NCI-H510A treated with DMSO at 0.1 percent for 48 hours (cell line): ENCODE data around the gene TEX264.
A peak's percentile ranks its signal among the peaks of the same experiment; 100 is the strongest.

Source experiments
- DNase-seq: peaks from one replicate; lab custom pipeline; 2025; lab: John Stamatoyannopoulos, UW

TEX264 gene

GRCh38 chr3:51673802-51674654 lies 3.0 kb downstream of the TEX264 start:
- no peak for DNase-seq

- no peak for DNase-seq
Observed at GRCh38 chr3:51675201-51675611, 4.2 kb downstream of the TEX264 start.

DNA sequence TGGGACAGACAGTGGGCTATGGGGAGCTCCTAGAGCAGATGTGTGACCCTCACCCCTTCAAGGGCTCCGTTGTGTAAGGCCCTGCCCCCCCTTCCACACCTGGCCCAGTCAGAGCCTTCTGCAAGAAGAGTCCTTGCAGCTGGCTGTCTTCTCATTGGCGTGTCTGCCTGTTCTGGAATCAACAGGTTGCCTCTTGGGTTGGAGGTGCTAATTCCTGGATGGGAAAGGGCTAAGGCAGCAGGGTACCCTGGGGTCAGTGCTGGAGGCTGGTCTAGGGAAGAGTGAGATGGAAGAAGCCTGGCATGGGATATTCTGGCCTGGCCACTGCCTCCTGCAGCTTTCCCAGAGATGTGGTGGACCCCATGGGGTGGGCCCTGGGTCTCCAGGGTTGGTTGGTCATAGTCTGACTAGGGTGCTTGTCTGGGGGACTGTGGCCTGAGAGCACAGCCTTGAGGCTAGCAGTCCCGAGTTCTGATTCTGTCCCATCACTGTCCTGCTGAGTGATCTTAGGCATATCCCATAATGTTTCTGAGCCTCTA lies 5.1 kb downstream of the TEX264 start:
- DNase-seq, result no peak

- no peak for DNase-seq
Observed at GRCh38 chr3:51677358-51677757, 6.3 kb downstream of the TEX264 start.

DNA sequence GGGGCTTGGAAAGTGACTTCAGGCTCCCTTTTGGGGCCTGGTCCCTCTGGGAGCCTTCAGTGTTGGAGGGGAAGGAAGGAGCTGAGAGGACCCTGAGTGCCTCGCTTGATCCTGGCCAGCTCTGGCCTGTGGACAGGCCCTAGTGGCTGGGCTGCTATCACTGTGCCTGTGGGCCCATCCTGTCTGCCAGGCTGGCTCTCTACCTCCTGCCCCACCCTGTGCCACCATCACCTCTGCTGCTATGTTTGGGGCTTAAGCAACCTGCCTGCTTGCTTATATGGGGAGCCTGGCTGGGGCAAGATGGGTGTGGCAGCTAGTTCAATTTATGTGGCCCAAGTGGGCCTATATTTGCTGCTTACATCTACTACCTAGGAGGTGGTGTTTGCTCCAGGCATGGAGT lies 7.1 kb downstream of the TEX264 start:
- no peak for DNase-seq

- DNase-seq, result no peak
Observed at GRCh38 chr3:51678641-51679040, 7.6 kb downstream of the TEX264 start.

DNA sequence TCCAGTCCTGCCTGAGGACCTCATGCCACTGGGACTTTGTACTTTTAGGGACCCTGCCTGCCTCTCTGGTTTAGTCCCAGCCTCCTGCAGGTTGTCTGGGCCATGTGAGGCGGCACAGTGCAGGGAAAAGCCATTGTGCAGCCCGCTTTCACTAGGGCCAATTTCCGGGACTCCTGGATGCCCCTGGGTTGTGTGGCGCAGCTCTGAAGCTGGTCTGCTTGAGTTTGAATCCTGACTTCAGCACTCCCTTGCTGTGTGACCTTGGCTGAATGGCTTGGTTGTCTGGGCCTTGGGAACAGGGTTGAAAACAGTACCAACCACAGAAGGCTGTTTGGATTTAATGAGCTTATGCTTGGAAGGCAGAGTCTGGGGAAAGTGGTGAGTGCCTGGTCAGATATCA lies 8.3 kb downstream of the TEX264 start:
- DNase-seq, result no peak

GRCh38 chr3:51679777-51680176 lies 8.7 kb downstream of the TEX264 start:
- DNase-seq, result no peak

DNA sequence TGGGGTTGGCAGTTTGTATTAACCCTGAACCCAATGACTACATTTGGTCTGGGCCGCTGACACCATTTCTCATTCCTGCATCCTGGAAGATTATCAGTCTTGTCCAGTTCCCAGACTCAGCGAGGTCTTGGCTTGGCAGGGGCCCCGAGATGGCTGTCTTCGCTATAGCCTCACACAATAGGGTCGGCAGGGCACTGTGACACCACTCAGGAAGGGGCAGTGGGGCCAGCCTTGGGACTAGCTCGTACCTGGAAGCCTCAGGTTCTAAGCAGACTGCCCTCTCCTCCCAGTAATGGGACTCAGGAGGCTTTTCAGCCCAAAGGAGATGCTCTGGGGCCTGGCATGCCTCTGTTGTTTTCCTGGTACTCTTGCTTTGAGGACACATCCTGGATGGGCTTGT lies 9.1 kb downstream of the TEX264 start:
- DNase-seq, result no peak

DNA sequence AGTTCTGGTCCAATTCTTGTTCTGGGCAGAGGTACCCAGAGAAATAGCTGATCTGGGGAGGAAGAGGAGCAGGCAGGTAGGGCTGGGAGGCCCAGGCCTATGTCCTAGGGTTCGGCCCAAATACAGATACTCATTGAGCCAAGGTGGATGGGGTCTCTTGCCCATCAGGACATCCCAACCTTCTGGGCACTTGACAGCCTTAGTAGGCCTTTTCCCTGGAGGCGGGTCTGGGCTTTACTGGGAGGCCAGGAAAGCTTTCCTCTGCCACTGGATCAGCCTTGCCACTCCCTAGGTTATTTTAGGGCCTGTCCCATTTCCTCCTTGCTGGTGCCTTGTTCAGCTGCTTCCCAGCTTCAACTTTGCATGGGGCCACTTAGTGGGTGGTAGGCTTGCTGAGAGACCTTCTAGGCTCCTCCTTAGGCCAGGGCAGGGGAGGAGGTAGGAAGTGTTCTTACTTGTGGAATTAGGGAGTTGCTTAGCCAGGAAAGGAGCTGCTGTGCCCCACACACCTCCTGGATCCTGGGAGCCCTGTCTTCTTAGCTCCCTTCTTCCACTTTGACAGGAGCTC lies 9.7 kb downstream of the TEX264 start:
- no peak for DNase-seq

DNA sequence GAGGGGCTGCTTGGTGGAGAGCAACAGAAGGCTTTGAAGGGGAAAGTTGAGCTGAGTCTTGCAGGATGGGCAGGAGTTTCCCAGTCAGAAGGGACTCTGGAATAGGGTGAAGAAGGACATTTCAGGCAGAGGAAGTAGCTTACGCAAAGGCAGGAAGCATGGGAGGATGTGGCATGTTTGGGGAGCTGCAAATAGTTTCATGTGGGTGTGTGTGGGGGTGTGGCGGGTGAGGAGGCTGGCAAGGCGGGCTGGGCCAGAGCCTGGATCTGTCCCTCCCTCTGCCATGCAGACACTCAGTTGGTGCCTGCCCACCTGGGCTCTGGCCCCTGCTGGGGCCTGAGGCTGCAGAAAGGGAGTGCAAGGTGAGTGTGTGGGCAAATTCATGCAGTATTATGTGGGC lies 10.4 kb downstream of the TEX264 start:
- no peak for DNase-seq

DNA sequence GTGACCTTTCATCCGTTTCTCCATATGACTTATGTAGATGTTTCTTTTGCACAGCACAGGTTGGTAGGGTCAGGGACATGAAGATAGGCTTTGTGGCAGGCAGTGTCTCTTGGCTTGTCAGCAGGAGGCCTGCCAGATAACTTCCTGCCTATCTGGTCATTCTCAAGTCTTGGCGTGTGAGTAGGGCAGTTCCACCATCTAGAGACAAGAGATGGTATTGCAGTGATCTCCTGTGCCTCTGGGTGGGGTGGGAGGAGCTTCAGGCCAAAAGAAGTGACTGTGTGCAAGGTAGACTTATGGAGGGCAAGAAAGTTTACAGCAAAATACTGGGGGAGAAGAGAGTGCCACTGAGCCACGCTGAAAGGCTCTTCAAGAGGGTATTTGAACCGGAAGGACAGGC lies 11.0 kb downstream of the TEX264 start:
- DNase-seq, result peak; percentile 67

GRCh38 chr3:51682526-51682925 lies 11.5 kb downstream of the TEX264 start:
- DNase-seq, result no peak

- DNase-seq, result no peak
Observed at GRCh38 chr3:51683566-51683965, 12.5 kb downstream of the TEX264 start.

DNA sequence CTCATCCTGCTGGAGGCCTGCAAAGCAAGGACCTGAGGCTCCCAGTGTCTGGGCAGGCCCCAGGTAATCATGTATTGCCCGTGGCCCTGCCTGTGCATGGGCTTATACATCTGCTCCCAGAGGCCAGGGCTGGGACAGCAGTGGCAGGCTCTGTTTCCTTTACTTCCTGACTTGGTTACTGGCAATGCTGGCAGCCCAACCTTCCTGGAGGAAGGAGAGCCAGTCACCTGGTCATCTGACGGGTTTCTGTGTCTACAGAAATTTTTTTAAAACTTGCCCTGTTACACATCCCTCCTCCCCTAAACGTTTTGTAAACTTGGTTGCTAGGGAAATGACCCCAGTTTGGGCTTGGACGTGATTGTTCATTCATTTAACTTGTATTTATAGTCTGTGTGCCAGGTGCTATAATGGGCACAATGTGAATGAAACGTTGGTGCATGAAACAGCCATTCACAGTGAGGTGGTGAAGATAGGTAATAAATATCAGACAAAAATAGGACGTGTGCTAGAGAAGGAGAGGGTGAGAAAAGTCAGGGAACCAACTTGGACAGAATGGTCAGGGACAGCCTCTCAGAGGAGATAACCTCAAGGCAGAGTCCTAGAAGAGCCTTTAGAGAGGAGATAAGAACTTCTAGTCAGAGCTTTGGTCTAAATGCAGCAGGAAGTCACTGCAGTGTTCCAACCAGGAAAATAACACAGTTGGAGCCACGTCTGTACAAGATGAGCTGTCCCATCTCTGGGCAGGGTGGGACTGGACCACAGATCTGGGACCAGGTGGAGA lies 14.1 kb downstream of the TEX264 start:
- no peak for DNase-seq

DNA sequence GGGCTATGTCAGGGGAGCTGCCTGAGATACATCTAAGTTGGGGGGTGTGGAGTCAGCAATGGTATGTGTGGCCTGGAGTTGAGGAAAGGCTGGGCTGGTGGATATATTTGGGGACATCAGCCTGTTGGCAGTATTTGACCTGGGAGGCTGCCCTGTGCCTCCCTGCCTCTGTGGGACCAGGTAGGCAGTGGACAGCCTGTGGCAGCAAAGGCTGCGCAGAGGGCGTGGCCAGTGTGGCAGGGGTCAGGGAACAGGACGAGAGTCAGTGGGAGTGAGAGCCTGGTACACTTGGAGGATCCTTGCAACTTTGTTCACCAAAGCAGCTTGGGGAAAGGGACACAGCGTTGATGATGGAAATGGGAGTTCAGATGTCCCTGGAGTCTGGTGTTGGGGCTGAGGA lies 15.0 kb downstream of the TEX264 start:
- DNase-seq, result no peak

- DNase-seq, result no peak
Observed at GRCh38 chr3:51686512-51687215, 15.6 kb downstream of the TEX264 start.

GRCh38 chr3:51687431-51688205 lies 16.6 kb downstream of the TEX264 start:
- DNase-seq, result no peak

- DNase-seq, result no peak
Observed at GRCh38 chr3:51688206-51688600, 17.2 kb downstream of the TEX264 start.

- DNase-seq, result peak; percentile 43
Observed at GRCh38 chr3:51691021-51691420, 20.0 kb downstream of the TEX264 start.

- DNase-seq, result no peak
Observed at GRCh38 chr3:51691949-51692348, 20.9 kb downstream of the TEX264 start.
